Uterus (tissue), 4 donors: ENCODE measurements around the gene KIF26B. TPM values are rescaled to one million over a fixed set of nuclear protein-coding genes. Genes with fewer than 3 reads are reported as not detected.

Experiments
- DNase-seq, 2 donors: peaks; one replicate each; pipeline ENCODE4 v3.0.0-alpha.2; 2019 to 2020
- H3K27ac ChIP-seq, 2 donors: fragments of 200-600 bp; sonication (generic); 1 replicate in 1 of 2; 2 replicates in 1 of 2; pipeline ENCODE4 v1.5.1; 2016 to 2018
- H3K27me3 ChIP-seq, 2 donors: fragments of 200-600 bp; sonication (generic); one replicate each; pipeline ENCODE4 v1.5.1; 2018 to 2019; ENCODE audit warnings: control low read depth in 1 of 2
- H3K36me3 ChIP-seq, 2 donors: fragments of 200-600 bp; sonication (generic); one replicate each; pipeline ENCODE4 v1.5.1; 2019; ENCODE audit warnings: control low read depth in 1 of 2
- H3K4me1 ChIP-seq, 2 donors: fragments of 200-600 bp; sonication (generic); one replicate each; pipeline ENCODE4 v1.5.1; 2018 to 2019; ENCODE audit warnings: control low read depth in 1 of 2
- H3K4me3 ChIP-seq, 2 donors: fragments of 200-600 bp; sonication (generic); 1 replicate in 1 of 2; 2 replicates in 1 of 2; pipeline ENCODE4 v1.5.1; 2018 to 2019; ENCODE audit warnings: mild to moderate bottlenecking in 1 of 2
- H3K9me3 ChIP-seq, 2 donors: fragments of 200-600 bp; sonication (generic); one replicate each; pipeline ENCODE4 v1.5.1; 2019; ENCODE audit warnings: control low read depth in 1 of 2
- CTCF ChIP-seq, 4 experiments: fragments of 200-600 bp in 2 of 4; fragments of 450-650 bp in 2 of 4; sonication (generic) in 2 of 4; IDR thresholded peaks; one replicate each; pipeline ENCODE4 v1.5.1; 2016 to 2019; ENCODE audit warnings: antibody characterized with exemption in 4 of 4, mild to moderate bottlenecking in 2 of 4, moderate library complexity in 1 of 4
- POLR2A ChIP-seq, 2 donors: fragments of 450-650 bp; IDR thresholded peaks; one replicate each; pipeline ENCODE4 v1.6.1; 2016; ENCODE audit warnings: antibody characterized with exemption in 2 of 2, mild to moderate bottlenecking in 1 of 2, moderate library complexity in 1 of 2
- intact Hi-C: fragments of 100-400 bp; cut with DNase I; formaldehyde crosslinking; loops from one replicate; pipeline ENCODE4 v1.15.1; 2023; ENCODE audit warnings: low total_unique reads
- total RNA-seq, 4 donors: library from RNA; depleted of rRNA in 3 of 4; stranded (reverse); fragments of >200 nt in 3 of 4; gene quantifications; one replicate each; pipeline versions ENCODE4 v1.1.0 to v1.2.4, GENCODE V29; 2014 to 2023
- donor health status: DM: yes; HTN: yes; CAD: no.

The KIF26B gene
- total RNA-seq, 4 donors from 2014 or later: 0.27 to 17.4 (median 1.3) TPM; not detected in 1

- H3K36me3 ChIP-seq: no peaks in the 10 kb centered on the region
- no peak overlapping the region for H3K4me3 ChIP-seq
- no peak for DNase-seq
- intact Hi-C loops: no loop called here
- H3K27me3 ChIP-seq: no peaks in the 10 kb centered on the region
- H3K27ac ChIP-seq: no peak overlapping the region
- no peaks in the 10 kb centered on the region for H3K9me3 ChIP-seq
- TF ChIP-seq POLR2A (IDR thresholded peaks at IDR 0.05): no peak
- TF ChIP-seq CTCF (IDR thresholded peaks at IDR 0.05): no peak
- H3K4me1 ChIP-seq: no peaks in the 10 kb centered on the region
These were observed 279.5 kb downstream of the KIF26B start for GRCh38 chr1:245434280-245434679.

- intact Hi-C loops: no loop called here
- no peaks in the 10 kb centered on the region for H3K36me3 ChIP-seq
- H3K4me3 ChIP-seq: no peak overlapping the region
- no peaks in the 10 kb centered on the region for H3K4me1 ChIP-seq
- no peak overlapping the region for H3K27ac ChIP-seq
- no peaks in the 10 kb centered on the region for H3K27me3 ChIP-seq
- H3K9me3 ChIP-seq: no peaks in the 10 kb centered on the region
- no peak for TF ChIP-seq POLR2A (IDR thresholded peaks at IDR 0.05)
- DNase-seq: no peak
These were observed 281.6 kb downstream of the KIF26B start for GRCh38 chr1:245436407-245436806.

GRCh38 chr1:245437369-245438062 is 282.7 kb downstream of the KIF26B start:
- peaks cover 0 to 3% of the 10 kb centered on the region in 2 donors for H3K4me1 ChIP-seq
- no peaks in the 10 kb centered on the region for H3K9me3 ChIP-seq
- no peak overlapping the region for H3K27ac ChIP-seq
- no peaks in the 10 kb centered on the region for H3K36me3 ChIP-seq
- no peak for DNase-seq
- TF ChIP-seq POLR2A (IDR thresholded peaks at IDR 0.05) (no peak), CTCF (IDR thresholded peaks at IDR 0.05) (no peak)
- no peaks in the 10 kb centered on the region for H3K27me3 ChIP-seq
- intact Hi-C loops: no loop called here
- no peak overlapping the region for H3K4me3 ChIP-seq

- H3K9me3 ChIP-seq: no peaks in the 10 kb centered on the region
- intact Hi-C loops: no loop called here
- no peaks in the 10 kb centered on the region for H3K36me3 ChIP-seq
- H3K4me1 ChIP-seq: peaks cover 0 to 3% of the 10 kb centered on the region in 2 donors
- no peak overlapping the region for H3K27ac ChIP-seq
- DNase-seq: no peak
- TF ChIP-seq CTCF (IDR thresholded peaks at IDR 0.05): no peak
- no peak for TF ChIP-seq POLR2A (IDR thresholded peaks at IDR 0.05)
- H3K27me3 ChIP-seq: no peaks in the 10 kb centered on the region
- H3K4me3 ChIP-seq: no peak overlapping the region
These were observed 286.1 kb downstream of the KIF26B start for GRCh38 chr1:245440922-245441321.

GRCh38 chr1:245441689-245442088 is 286.9 kb downstream of the KIF26B start:
- Histone ChIP-seq H3K4me1 (peaks cover 0 to 3% of the 10 kb centered on the region in 2 donors), H3K27ac (no peak overlapping the region), H3K9me3 (no peaks in the 10 kb centered on the region), H3K27me3 (no peaks in the 10 kb centered on the region), H3K4me3 (no peak overlapping the region), H3K36me3 (no peaks in the 10 kb centered on the region)
- no peak for TF ChIP-seq CTCF (IDR thresholded peaks at IDR 0.05)
- no peak for TF ChIP-seq POLR2A (IDR thresholded peaks at IDR 0.05)
- intact Hi-C loops: no loop called here
- no peak for DNase-seq
